ENCODE results near the gene ABCC8.

- TF ChIP-seq CTCF (IDR thresholded peaks at IDR 0.05) (no peak), POLR2A (IDR thresholded peaks at IDR 0.05) (no peak)
Observed at GRCh38 chr11:17526326-17526725, 49.7 kb upstream of the ABCC8 start.
